Esophagus squamous epithelium (tissue), 5 donors: ENCODE data around the gene MEGF6. TPM values are rescaled to one million over a fixed set of nuclear protein-coding genes. Genes with fewer than 3 reads are reported as not detected.

ENCODE experiments used
- DNase-seq: peaks from one replicate; lab custom pipeline; 2025; lab: John Stamatoyannopoulos, UW
- H3K27ac ChIP-seq, 4 donors: fragments of 200-600 bp; sonication (generic); one replicate each; pipeline ENCODE4 v1.5.1; 2016 to 2019; ENCODE audit warnings: mild to moderate bottlenecking in 1 of 4
- H3K27me3 ChIP-seq, 4 donors: fragments of 200-600 bp; sonication (generic); 1 replicate in 3 of 4; 2 replicates in 1 of 4; pipeline versions ENCODE4 v1.5.1 to v1.6.0; 2017 to 2021; ENCODE audit warnings: antibody characterized with exemption in 1 of 4
- H3K36me3 ChIP-seq, 3 donors: fragments of 200-600 bp; sonication (generic); one replicate each; pipeline ENCODE4 v1.5.1; 2016 to 2019
- H3K4me1 ChIP-seq, 3 donors: fragments of 200-600 bp; sonication (generic); one replicate each; pipeline ENCODE4 v1.5.1; 2017 to 2019
- H3K4me3 ChIP-seq, 4 donors: fragments of 200-600 bp; sonication (generic); 1 replicate in 3 of 4; 2 replicates in 1 of 4; pipeline ENCODE4 v1.5.1; 2016 to 2019; ENCODE audit warnings: mild to moderate bottlenecking in 2 of 4, moderate library complexity in 1 of 4
- H3K9me3 ChIP-seq, 3 donors: fragments of 200-600 bp; sonication (generic); one replicate each; pipeline ENCODE4 v1.5.1; 2016 to 2019
- POLR2A ChIP-seq, 4 donors: fragments of 450-650 bp; IDR thresholded peaks; one replicate each; pipeline ENCODE4 v1.6.1; 2017; ENCODE audit warnings: antibody characterized with exemption in 4 of 4, mild to moderate bottlenecking in 4 of 4, moderate library complexity in 3 of 4
- WGBS, 2 donors: methylation state at CpG; one replicate each; pipeline ENCODE4 v1.1.5; 2018; 5-methylcytosine and 5-hydroxymethylcytosine counted together
- intact Hi-C: fragments of 100-400 bp; cut with DNase I; formaldehyde crosslinking; loops from one replicate; pipeline ENCODE4 v1.15.0; 2022
- total RNA-seq, 4 donors: library from RNA; depleted of rRNA; stranded (reverse); fragments of >200 nt; gene quantifications; one replicate each; pipeline ENCODE4 v1.1.0, GENCODE V29; 2016
- TF ChIP-seq, protein P1 (sequence below), 6 experiments: fragments of 450-650 bp in 4 of 6; fragments of 200-600 bp in 2 of 6; sonication (generic) in 2 of 6; IDR thresholded peaks; one replicate each; pipeline ENCODE4 v1.5.1; 2016 to 2019; ENCODE audit warnings: antibody characterized with exemption in 6 of 6, mild to moderate bottlenecking in 4 of 6, moderate library complexity in 4 of 6
- donor health status: DM: yes; HTN: yes; CAD: no.

Gene MEGF6
- total RNA-seq, 4 donors from 2014 or later: 8.8 to 27.1 (median 16.8) TPM

DNA sequence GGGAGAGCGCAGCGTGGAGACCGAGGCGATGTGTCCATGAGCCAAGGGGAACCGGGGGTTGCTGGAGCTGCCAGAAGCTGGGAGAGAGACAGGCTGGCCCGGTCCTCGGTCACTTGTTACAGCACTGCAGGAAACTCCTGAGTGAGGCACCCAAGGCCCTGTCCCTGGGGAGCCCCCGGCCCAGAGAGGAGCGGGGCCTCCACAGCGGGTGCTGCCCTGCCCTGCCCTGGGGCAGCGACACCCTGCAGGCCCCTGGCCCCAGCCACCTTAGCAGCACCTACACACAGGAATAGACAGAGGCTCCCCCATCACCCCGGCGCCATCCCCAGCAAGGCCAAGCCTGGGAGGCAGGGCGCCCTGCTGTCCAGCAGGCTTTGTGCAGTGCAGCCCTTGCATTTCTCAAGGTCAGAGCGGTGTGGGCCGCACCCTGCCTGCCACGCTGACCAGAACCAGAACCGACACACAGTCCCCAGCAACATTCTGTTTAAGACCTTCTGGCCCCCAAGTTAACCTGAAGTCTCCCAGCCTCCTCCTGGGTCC lies 6.6 kb upstream of the MEGF6 start:
- Histone ChIP-seq H3K9me3 (no peaks in the 10 kb centered on the region), H3K27me3 (peaks cover 0 to 25% (median 0%) of the 10 kb centered on the region in 4 donors), H3K4me1 (peaks cover 3 to 24% (median 5%) of the 10 kb centered on the region in 3 donors), H3K36me3 (no peaks in the 10 kb centered on the region), H3K4me3 (no peak overlapping the region), H3K27ac (no peak overlapping the region)
- TF ChIP-seq POLR2A (IDR thresholded peaks at IDR 0.05): no peak
- TF ChIP-seq, protein P1, sequence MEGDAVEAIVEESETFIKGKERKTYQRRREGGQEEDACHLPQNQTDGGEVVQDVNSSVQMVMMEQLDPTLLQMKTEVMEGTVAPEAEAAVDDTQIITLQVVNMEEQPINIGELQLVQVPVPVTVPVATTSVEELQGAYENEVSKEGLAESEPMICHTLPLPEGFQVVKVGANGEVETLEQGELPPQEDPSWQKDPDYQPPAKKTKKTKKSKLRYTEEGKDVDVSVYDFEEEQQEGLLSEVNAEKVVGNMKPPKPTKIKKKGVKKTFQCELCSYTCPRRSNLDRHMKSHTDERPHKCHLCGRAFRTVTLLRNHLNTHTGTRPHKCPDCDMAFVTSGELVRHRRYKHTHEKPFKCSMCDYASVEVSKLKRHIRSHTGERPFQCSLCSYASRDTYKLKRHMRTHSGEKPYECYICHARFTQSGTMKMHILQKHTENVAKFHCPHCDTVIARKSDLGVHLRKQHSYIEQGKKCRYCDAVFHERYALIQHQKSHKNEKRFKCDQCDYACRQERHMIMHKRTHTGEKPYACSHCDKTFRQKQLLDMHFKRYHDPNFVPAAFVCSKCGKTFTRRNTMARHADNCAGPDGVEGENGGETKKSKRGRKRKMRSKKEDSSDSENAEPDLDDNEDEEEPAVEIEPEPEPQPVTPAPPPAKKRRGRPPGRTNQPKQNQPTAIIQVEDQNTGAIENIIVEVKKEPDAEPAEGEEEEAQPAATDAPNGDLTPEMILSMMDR (IDR thresholded peaks at IDR 0.05): no peak
- intact Hi-C loops: loop anchor here (5.0 kb wide), 2 partner anchors 51 to 126 kb away; no protein-coding TSS in a partner anchor
- no peak for DNase-seq
- 81 to 96% methylated on average over 8 to 13 of the region's 18 CpGs for WGBS, 2 donors

DNA sequence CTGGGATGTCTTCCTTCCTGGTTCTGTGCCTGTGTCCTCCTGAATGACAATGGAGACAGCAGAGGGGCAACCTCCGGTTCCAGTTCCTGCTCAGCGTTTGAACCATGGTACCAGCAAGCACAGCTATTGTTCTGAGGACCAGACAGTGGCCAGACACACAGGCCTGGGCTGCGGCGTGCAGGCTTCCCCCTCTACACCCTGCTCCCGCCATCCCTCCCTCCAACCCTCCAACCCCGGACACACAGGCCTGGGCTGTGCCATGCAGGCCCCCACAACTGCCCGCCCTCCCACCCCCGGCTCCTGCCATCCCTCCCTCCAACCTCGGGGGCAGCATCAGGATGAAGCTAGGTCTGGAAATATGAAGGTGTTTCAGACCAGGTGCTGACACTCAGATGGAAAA lies 5.6 kb upstream of the MEGF6 start:
- Histone ChIP-seq H3K36me3 (no peaks in the 10 kb centered on the region), H3K27me3 (peaks cover 0 to 35% (median 0%) of the 10 kb centered on the region in 4 donors), H3K4me1 (peaks cover 1 to 21% (median 6%) of the 10 kb centered on the region in 3 donors), H3K27ac (no peak overlapping the region), H3K9me3 (no peaks in the 10 kb centered on the region), H3K4me3 (no peak overlapping the region)
- DNase-seq: no peak
- TF ChIP-seq POLR2A (IDR thresholded peaks at IDR 0.05): no peak
- TF ChIP-seq, protein P1 (IDR thresholded peaks at IDR 0.05): no peak
- intact Hi-C loops: loop anchor here (5.0 kb wide), 2 partner anchors 50 to 125 kb away; no protein-coding TSS in a partner anchor
- 77 to 86% methylated on average over 4 to 5 of the region's 9 CpGs for WGBS, 2 donors

DNA sequence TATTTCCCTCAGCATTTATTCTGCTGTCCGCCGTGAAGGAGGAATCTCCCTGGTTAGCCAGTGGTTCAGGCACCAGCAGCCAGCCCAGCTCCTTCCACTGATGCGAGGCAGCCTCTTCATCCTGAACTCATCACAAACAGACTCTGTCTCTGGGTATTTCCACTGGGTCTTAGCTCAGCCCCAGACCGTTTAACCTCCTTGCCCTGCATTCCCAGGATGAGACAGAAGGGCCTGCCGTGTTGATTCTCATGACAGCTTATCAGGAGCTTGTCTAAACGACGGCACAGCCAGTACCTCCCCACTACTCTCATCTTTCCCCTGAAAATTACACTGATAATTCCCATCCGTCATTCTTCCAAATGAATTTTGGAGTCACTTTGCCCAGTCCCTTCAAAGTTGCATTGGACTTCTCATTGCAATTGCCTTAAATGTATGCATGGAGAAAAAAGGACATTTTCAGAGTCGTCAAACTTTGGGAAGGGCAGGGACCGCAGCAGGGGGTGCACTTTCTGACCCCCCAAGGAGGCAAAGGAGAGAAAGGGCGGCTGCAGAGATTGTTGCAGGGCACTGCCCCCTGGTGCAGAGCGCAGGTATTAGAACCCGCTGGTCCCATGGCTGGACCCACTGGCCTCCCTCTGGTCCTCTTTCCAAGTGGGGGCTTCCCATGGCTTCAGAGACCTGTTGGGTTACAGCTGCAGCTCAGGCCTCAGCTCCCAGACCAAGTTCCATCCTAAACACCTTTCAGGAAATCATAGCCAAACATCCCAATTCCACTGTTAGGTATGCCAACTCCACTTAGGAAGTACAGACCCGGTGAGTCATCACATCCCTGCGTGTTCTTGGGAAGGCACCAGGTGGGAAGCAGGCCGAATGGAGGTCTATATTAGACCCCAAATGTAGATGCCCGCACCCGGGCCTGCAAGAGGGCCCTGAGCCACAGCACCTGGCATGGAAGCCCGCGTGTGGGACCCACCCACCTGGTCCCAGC lies 3.7 kb upstream of the MEGF6 start:
- H3K4me1 ChIP-seq: peaks cover 17 to 35% (median 21%) of the 10 kb centered on the region in 3 donors
- no peak for TF ChIP-seq POLR2A (IDR thresholded peaks at IDR 0.05)
- TF ChIP-seq, protein P1 (IDR thresholded peaks at IDR 0.05): peak in 5 of 6 experiments; percentile 49 to 72 (median 54)
- no peak overlapping the region for H3K27ac ChIP-seq
- H3K27me3 ChIP-seq: peaks cover 0 to 53% (median under 1%) of the 10 kb centered on the region in 4 donors
- WGBS, 2 donors: 54 to 55% methylated on average over 17 to 19 of the region's 20 CpGs
- intact Hi-C loops: loop anchor here (5.0 kb wide), 2 partner anchors 48 to 123 kb away; no protein-coding TSS in a partner anchor
- no peak overlapping the region for H3K4me3 ChIP-seq
- H3K36me3 ChIP-seq: no peaks in the 10 kb centered on the region
- no peak for DNase-seq
- no peaks in the 10 kb centered on the region for H3K9me3 ChIP-seq

DNA sequence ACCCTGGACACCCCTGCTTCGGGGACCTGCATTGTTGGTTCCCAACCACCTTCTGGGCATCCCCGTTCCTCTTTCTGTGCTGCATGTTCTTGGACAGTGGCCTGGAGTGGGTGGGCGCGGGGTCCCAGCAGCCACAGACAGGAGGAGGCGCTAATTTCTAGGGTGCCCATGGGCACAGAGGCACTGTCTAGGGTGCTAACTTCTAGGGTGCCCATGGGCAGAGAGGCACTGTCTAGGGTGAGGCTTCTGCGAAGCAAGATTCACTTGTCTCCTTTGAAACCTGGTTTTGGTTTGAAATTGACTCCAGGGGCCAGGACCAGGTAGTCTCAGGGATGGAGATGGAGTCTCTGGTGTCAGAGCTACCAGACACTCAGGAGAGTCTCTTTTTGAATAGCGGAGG lies 815 bp upstream of the MEGF6 start:
- Histone ChIP-seq H3K4me1 (peaks cover 18 to 23% (median 22%) of the 10 kb centered on the region in 3 donors), H3K4me3 (peak overlapping the region in 2 of 4 donors; percentile 45 to 68), H3K9me3 (no peaks in the 10 kb centered on the region), H3K27ac (no peak overlapping the region), H3K27me3 (peaks cover 0 to 77% (median 2%) of the 10 kb centered on the region in 4 donors), H3K36me3 (no peaks in the 10 kb centered on the region)
- WGBS, 2 donors: 0 to 40% methylated on average over 1 of the region's 7 CpGs
- no peak for DNase-seq
- intact Hi-C loops: no loop called here
- no peak for TF ChIP-seq POLR2A (IDR thresholded peaks at IDR 0.05)

DNA sequence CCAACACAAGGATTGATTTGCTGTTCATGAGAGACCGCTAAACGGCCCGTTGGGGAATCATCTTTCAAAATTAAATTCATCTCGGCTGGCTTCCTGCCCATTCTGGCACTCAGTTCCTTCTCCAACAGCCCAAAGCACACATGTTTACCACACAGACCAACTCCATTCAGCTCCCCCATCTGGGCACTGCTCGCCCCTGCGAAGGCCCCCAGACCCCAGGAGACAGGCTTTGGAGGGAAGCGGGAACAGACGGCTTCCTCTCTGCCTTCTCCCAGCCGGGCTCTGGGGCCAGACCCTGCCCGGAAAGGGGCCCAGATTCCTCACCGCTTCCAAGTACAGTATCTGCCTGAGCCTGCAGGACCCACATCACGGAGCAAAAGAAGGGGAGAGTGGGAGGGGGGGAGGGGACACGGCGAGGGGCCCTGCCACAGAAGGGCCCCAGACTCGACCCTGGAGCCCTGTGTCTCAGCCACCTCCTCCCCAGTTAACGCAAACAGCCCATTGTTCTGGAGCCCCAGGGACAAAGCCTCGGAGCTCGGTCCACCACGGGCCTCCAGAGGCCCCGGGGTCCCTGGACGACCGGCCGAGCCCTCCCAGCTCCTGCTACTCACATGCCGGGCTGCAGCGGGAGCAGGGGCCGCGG lies 660 bp downstream of the MEGF6 start:
- WGBS, 2 donors: 0 to 7% methylated on average over 3 to 9 of the region's 27 CpGs
- H3K4me1 ChIP-seq: peaks cover 18 to 23% (median 22%) of the 10 kb centered on the region in 3 donors
- TF ChIP-seq, protein P1 (IDR thresholded peaks at IDR 0.05): no peak
- no peak for TF ChIP-seq POLR2A (IDR thresholded peaks at IDR 0.05)
- no peaks in the 10 kb centered on the region for H3K9me3 ChIP-seq
- no peak for DNase-seq
- no peak overlapping the region for H3K27ac ChIP-seq
- H3K27me3 ChIP-seq: peaks cover 0 to 85% (median 2%) of the 10 kb centered on the region in 4 donors
- H3K4me3 ChIP-seq: peak overlapping the region; percentile 20 to 68 (median 34)
- no peaks in the 10 kb centered on the region for H3K36me3 ChIP-seq
- intact Hi-C loops: no loop called here
